Activated CD8-positive, alpha-beta memory T cell treated with anti-CD3 and anti-CD28 coated beads, Interleukin-2, amount 10 ng/mL, durations not matched to agents 7 days and 5 days (primary cell): ENCODE measurements around the gene UTP14C. TPM values are rescaled to one million over a fixed set of nuclear protein-coding genes. Genes with fewer than 3 reads are reported as not detected.
"Not testable (repeated sequence)": the region's sequence is repeated elsewhere in the genome, so short reads cannot be mapped to it uniquely, and the experiment has no call there.

Experiments used
- ATAC-seq: fragments of 150-1000 bp; cut with Tn5 transposase; one replicate; pipeline ENCODE4 v1.10.0; 2021; ENCODE audit warnings: moderate library complexity
- CTCF ChIA-PET: fragments of 350-600 bp; sonication (Branson Sonifier 250); formaldehyde crosslinking; loops from one replicate; lab custom pipeline; 2021; ENCODE audit warnings: antibody characterized with exemption; lab: Charles Lee
- DNase-seq: peaks from one replicate; pipeline ENCODE4 v3.0.0-alpha.2; 2020
- H3K27ac Mint-ChIP-seq: one replicate; pipeline ENCODE4 v1.8.0; 2021; ENCODE audit warnings: mild to moderate bottlenecking, mixed read lengths
- H3K27me3 Mint-ChIP-seq: one replicate; pipeline ENCODE4 v1.8.0; 2021; ENCODE audit warnings: mixed read lengths
- H3K36me3 Mint-ChIP-seq: one replicate; pipeline ENCODE4 v1.8.0; 2021; ENCODE audit warnings: mild to moderate bottlenecking, mixed read lengths
- H3K4me1 Mint-ChIP-seq: one replicate; pipeline ENCODE4 v1.8.0; 2021; ENCODE audit warnings: mixed read lengths
- H3K4me3 Mint-ChIP-seq: one replicate; pipeline ENCODE4 v1.8.0; 2021; ENCODE audit warnings: mild to moderate bottlenecking, moderate library complexity, mixed read lengths
- H3K9me3 Mint-ChIP-seq: one replicate; pipeline ENCODE4 v1.8.0; 2022; ENCODE audit warnings: low read depth, mixed read lengths
- total RNA-seq, 2 experiments: library from RNA; stranded (reverse); gene quantifications; one replicate each; pipeline ENCODE4 v1.2.3, GENCODE V29; 2021

Gene UTP14C
- total RNA-seq, 2 experiments from 2014 or later, result 8.7 to 11.5 TPM

GRCh38 chr13:52009946-52010345 lies 14.5 kb upstream of the UTP14C start:
- H3K36me3 Mint-ChIP-seq, result no peaks in the 10 kb centered on the region
- H3K27ac Mint-ChIP-seq, result no peak overlapping the region
- CTCF ChIA-PET, result interaction anchor here (1.1 kb wide), 1 partner anchor 118 kb away, joined by 3 read pairs; no protein-coding TSS in a partner anchor
- ATAC-seq, result no peak
- peaks cover 39% of the 10 kb centered on the region for H3K27me3 Mint-ChIP-seq
- H3K9me3 Mint-ChIP-seq, result no peaks in the 10 kb centered on the region
- DNase-seq, result no peak
- peaks cover 10% of the 10 kb centered on the region for H3K4me1 Mint-ChIP-seq
- H3K4me3 Mint-ChIP-seq, result peak overlapping the region; percentile 7

GRCh38 chr13:52010890-52011631 lies 13.4 kb upstream of the UTP14C start, which contains the start of gene ATP7B:
Gene ATP7B (minus strand): TSS chr13:52011450. CDS start chr13:52011337, 113 bp downstream.
- Mint-ChIP-seq H3K27ac (peak within 1 kb of the TSS; percentile 92), H3K9me3 (no peaks in the 10 kb centered on the region), H3K36me3 (peaks cover 6% of the 10 kb centered on the region), H3K4me3 (peak within 1 kb of the TSS; percentile 100), H3K27me3 (peaks cover 34% of the 10 kb centered on the region), H3K4me1 (peaks cover 16% of the 10 kb centered on the region)
- DNase-seq (peak; percentile 44), ATAC-seq (peak; percentile 6)
- CTCF ChIA-PET, result interaction anchor here (1.9 kb wide), 1 partner anchor 10 kb away, joined by 6 read pairs; no protein-coding TSS in a partner anchor

GRCh38 chr13:52011632-52012511 lies 12.6 kb upstream of the UTP14C start, which contains the start of gene ALG11:
Gene ALG11 (plus strand): TSS chr13:52012398. CDS start chr13:52012419, 21 bp downstream.
- Mint-ChIP-seq H3K4me1 (peaks cover 16% of the 10 kb centered on the region), H3K27me3 (peaks cover 34% of the 10 kb centered on the region), H3K4me3 (peak within 1 kb of the TSS; percentile 100), H3K27ac (peak within 1 kb of the TSS; percentile 92), H3K36me3 (peaks cover 11% of the 10 kb centered on the region), H3K9me3 (no peaks in the 10 kb centered on the region)
- CTCF ChIA-PET, result interaction anchor here (0.7 to 3.9 kb wide), 6 partner anchors 7 to 438 kb away, joined by 3 to 13 read pairs (median 4); partner anchors contain the start of genes NEK5 and VPS36
- DNase-seq (peak; percentile 99), ATAC-seq (peak; percentile 99)

GRCh38 chr13:52012512-52012836 lies 12.0 kb upstream of the UTP14C start:
- no peak for ATAC-seq
- Mint-ChIP-seq H3K27me3 (peaks cover 30% of the 10 kb centered on the region), H3K4me3 (peak overlapping the region; percentile 100), H3K9me3 (no peaks in the 10 kb centered on the region), H3K27ac (peak overlapping the region; percentile 92), H3K4me1 (peaks cover 17% of the 10 kb centered on the region), H3K36me3 (peaks cover 15% of the 10 kb centered on the region)
- DNase-seq, result no peak
- CTCF ChIA-PET, result interaction anchor here (0.7 to 3.9 kb wide), 6 partner anchors 8 to 438 kb away, joined by 3 to 13 read pairs (median 4); partner anchors contain the start of genes NEK5 and VPS36

GRCh38 chr13:52016296-52016695 lies 8.2 kb upstream of the UTP14C start:
- H3K4me3 Mint-ChIP-seq, result no peak overlapping the region
- peaks cover 35% of the 10 kb centered on the region for H3K36me3 Mint-ChIP-seq
- peaks cover under 1% of the 10 kb centered on the region for H3K27me3 Mint-ChIP-seq
- CTCF ChIA-PET, result no interaction called here
- peaks cover 13% of the 10 kb centered on the region for H3K4me1 Mint-ChIP-seq
- no peak overlapping the region for H3K27ac Mint-ChIP-seq
- DNase-seq, result no peak
- ATAC-seq, result no peak
- no peaks in the 10 kb centered on the region for H3K9me3 Mint-ChIP-seq

- no peak overlapping the region for H3K4me3 Mint-ChIP-seq
- no peaks in the 10 kb centered on the region for H3K9me3 Mint-ChIP-seq
- H3K27me3 Mint-ChIP-seq, result no peaks in the 10 kb centered on the region
- CTCF ChIA-PET, result interaction anchor here (1.5 kb wide), 1 partner anchor 107 kb away, joined by 4 read pairs; no protein-coding TSS in a partner anchor
- ATAC-seq (no peak), DNase-seq (no peak)
- H3K4me1 Mint-ChIP-seq, result peaks cover 8% of the 10 kb centered on the region
- peaks cover 59% of the 10 kb centered on the region for H3K36me3 Mint-ChIP-seq
- no peak overlapping the region for H3K27ac Mint-ChIP-seq
Measured at GRCh38 chr13:52020191-52020590, 4.3 kb upstream of the UTP14C start.

GRCh38 chr13:52022356-52022755 lies 2.1 kb upstream of the UTP14C start:
- Mint-ChIP-seq H3K27me3 (no peaks in the 10 kb centered on the region), H3K9me3 (peaks cover 3% of the 10 kb centered on the region), H3K27ac (no peak overlapping the region), H3K4me1 (peaks cover 5% of the 10 kb centered on the region), H3K36me3 (peaks cover 64% of the 10 kb centered on the region), H3K4me3 (no peak overlapping the region)
- CTCF ChIA-PET, result no interaction called here
- DNase-seq (no peak), ATAC-seq (no peak)

GRCh38 chr13:52025475-52026245 lies 1.2 kb downstream of the UTP14C start:
- no peak for DNase-seq
- Mint-ChIP-seq H3K27me3 (no peaks in the 10 kb centered on the region), H3K9me3 (peaks cover 3% of the 10 kb centered on the region), H3K4me3 (no peak overlapping the region), H3K4me1 (peaks cover 12% of the 10 kb centered on the region), H3K36me3 (peaks cover 72% of the 10 kb centered on the region), H3K27ac (no peak overlapping the region)
- ATAC-seq, result no peak
- CTCF ChIA-PET, result no interaction called here

GRCh38 chr13:52026246-52026626 lies 1.7 kb downstream of the UTP14C start:
- DNase-seq, result no peak
- Mint-ChIP-seq H3K36me3 (peaks cover 68% of the 10 kb centered on the region), H3K27ac (no peak overlapping the region), H3K4me3 (no peak overlapping the region), H3K4me1 (peaks cover 15% of the 10 kb centered on the region), H3K9me3 (peaks cover 3% of the 10 kb centered on the region), H3K27me3 (no peaks in the 10 kb centered on the region)
- ATAC-seq, result no peak
- CTCF ChIA-PET, result no interaction called here

- DNase-seq (no peak), ATAC-seq (no peak)
- Mint-ChIP-seq H3K27ac (no peak overlapping the region), H3K4me1 (peaks cover 15% of the 10 kb centered on the region), H3K27me3 (no peaks in the 10 kb centered on the region), H3K36me3 (peaks cover 61% of the 10 kb centered on the region), H3K4me3 (no peak overlapping the region), H3K9me3 (peaks cover 3% of the 10 kb centered on the region)
- CTCF ChIA-PET, result no interaction called here
Measured at GRCh38 chr13:52027832-52028231, 3.3 kb downstream of the UTP14C start.

- H3K4me3 Mint-ChIP-seq, result no peak overlapping the region
- H3K36me3 Mint-ChIP-seq, result peaks cover 49% of the 10 kb centered on the region
- H3K9me3 Mint-ChIP-seq, result peaks cover 3% of the 10 kb centered on the region
- peaks cover 15% of the 10 kb centered on the region for H3K4me1 Mint-ChIP-seq
- no peak for ATAC-seq
- no peaks in the 10 kb centered on the region for H3K27me3 Mint-ChIP-seq
- H3K27ac Mint-ChIP-seq, result no peak overlapping the region
- CTCF ChIA-PET, result no interaction called here
- no peak for DNase-seq
Measured at GRCh38 chr13:52029569-52029968, 5.1 kb downstream of the UTP14C start.

GRCh38 chr13:52030401-52030800 lies 5.9 kb downstream of the UTP14C start:
- CTCF ChIA-PET, H3K27me3 Mint-ChIP-seq: not testable (repeated sequence)
- peaks cover 17% of the 10 kb centered on the region for H3K4me1 Mint-ChIP-seq

More at GRCh38 chr13:52030401-52030800, 5.9 kb downstream of the UTP14C start:
- ATAC-seq, DNase-seq, H3K4me3 Mint-ChIP-seq, H3K9me3 Mint-ChIP-seq, H3K27ac Mint-ChIP-seq: not testable (repeated sequence)
- peaks cover 41% of the 10 kb centered on the region for H3K36me3 Mint-ChIP-seq
